Thymus (tissue), 11 donors: ENCODE results near the gene SLC39A10. TPM values are rescaled to one million over a fixed set of nuclear protein-coding genes. Genes with fewer than 3 reads are reported as not detected.

Experiments
- DNase-seq, 9 donors: peaks; one replicate each; pipeline ENCODE4 v3.0.0-alpha.2; 2013; ENCODE audit warnings: low spot score in 9 of 9, low read depth in 6 of 9, missing footprints in 1 of 9
- H3K27ac ChIP-seq, 2 donors: one replicate each; pipeline ENCODE4 v1.5.1; 2013; ENCODE audit warnings: control low read depth in 1 of 2, low read depth in 1 of 2, low read length in 1 of 2, mild to moderate bottlenecking in 1 of 2, moderate library complexity in 1 of 2
- H3K27me3 ChIP-seq, 2 donors: one replicate each; pipeline ENCODE4 v1.5.1; 2013; ENCODE audit warnings: low read length in 1 of 2; ENCODE audit not compliant: control insufficient read depth in 2 of 2, insufficient read depth in 1 of 2
- H3K36me3 ChIP-seq, 2 donors: one replicate each; pipeline ENCODE4 v1.5.1; 2013; ENCODE audit warnings: low read length in 1 of 2, mild to moderate bottlenecking in 1 of 2, moderate library complexity in 1 of 2; ENCODE audit not compliant: control insufficient read depth in 2 of 2, insufficient read depth in 2 of 2
- H3K4me1 ChIP-seq, 2 donors: one replicate each; pipeline ENCODE4 v1.5.1; 2013; ENCODE audit warnings: low read length in 2 of 2; ENCODE audit not compliant: control insufficient read depth in 2 of 2, insufficient read depth in 2 of 2
- H3K4me3 ChIP-seq, 2 donors: one replicate each; pipeline ENCODE4 v1.5.1; 2013; ENCODE audit warnings: low read length in 2 of 2, control low read depth in 1 of 2, mild to moderate bottlenecking in 1 of 2
- H3K9me3 ChIP-seq, 2 donors: one replicate each; pipeline ENCODE4 v1.5.1; 2013; ENCODE audit warnings: low read length in 1 of 2, mild to moderate bottlenecking in 1 of 2; ENCODE audit not compliant: control insufficient read depth in 2 of 2, insufficient read depth in 1 of 2
- WGBS: extraction: QIAGEN DNeasy Blood & Tissue Kit; methylation state at CpG from one replicate; pipeline ENCODE4 v1.1.7; 2013; 5-methylcytosine and 5-hydroxymethylcytosine counted together
- polyA plus RNA-seq: library from polyadenylated mRNA; stranded (reverse); fragments of 200-250 nt; gene quantifications from one replicate; pipeline ENCODE4 v1.2.3, GENCODE V29; 2013
- total RNA-seq: library from RNA; stranded (reverse); fragments of 120-200 nt; gene quantifications from one replicate; pipeline ENCODE4 v1.2.4, GENCODE V29; 2013
- donor health status: healthy.

The SLC39A10 gene
- total and polyA plus RNA-seq, 2 donors, result 11.4 to 40.2 TPM

DNA sequence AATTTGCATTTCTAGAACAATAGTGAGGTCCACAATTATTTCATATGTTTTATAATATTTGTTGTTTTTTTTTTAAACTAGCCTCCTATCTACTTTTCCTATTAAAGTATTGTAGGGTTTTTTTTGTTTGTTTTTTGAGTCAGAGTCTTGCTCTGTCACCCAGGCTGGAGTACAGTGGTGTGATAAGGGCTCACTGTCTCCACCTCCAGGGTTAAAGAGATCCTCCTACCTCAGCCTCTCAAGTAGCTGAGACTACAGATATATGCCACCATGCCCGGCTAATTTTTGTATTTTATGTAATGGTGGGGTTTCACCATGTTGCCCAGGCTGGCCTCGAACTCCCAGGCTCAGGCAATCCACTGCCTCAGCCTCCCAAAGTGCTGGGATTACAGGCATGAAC is 122.5 kb downstream of the SLC39A10 start:
- 98% methylated on average over 2 of the region's 2 CpGs for WGBS
- DNase-seq, result no peak
- Histone ChIP-seq H3K9me3 (no peaks in the 10 kb centered on the region), H3K36me3 (no peaks in the 10 kb centered on the region), H3K27ac (no peak overlapping the region), H3K4me1 (no peaks in the 10 kb centered on the region), H3K27me3 (no peaks in the 10 kb centered on the region), H3K4me3 (no peak overlapping the region)

DNA sequence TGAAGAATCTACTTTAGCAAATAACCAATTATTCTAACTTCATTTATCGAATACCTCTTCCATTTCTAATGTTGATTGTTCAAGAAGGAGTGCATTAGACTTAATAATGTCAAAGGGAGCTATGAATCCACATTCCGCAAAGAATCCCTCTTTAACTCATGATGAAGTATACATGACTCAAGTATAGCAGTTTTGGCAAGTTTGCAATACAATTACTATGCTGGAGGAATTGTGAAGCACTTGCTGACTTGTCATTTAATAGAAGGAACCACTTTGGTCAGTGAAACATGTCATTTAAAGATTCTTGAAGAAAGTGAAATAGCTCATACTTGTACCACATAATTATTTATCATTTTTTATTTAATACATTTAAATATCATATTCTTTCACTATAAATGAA is 125.1 kb downstream of the SLC39A10 start:
- 98% methylated on average over 2 of the region's 2 CpGs for WGBS
- H3K27me3 ChIP-seq, result no peaks in the 10 kb centered on the region
- H3K36me3 ChIP-seq, result no peaks in the 10 kb centered on the region
- H3K27ac ChIP-seq, result no peak overlapping the region
- no peaks in the 10 kb centered on the region for H3K4me1 ChIP-seq
- H3K4me3 ChIP-seq, result no peak overlapping the region
- no peaks in the 10 kb centered on the region for H3K9me3 ChIP-seq
- DNase-seq, result no peak
